RWPE2 (cell line): ENCODE data around the gene PROK2.

ENCODE experiments used
- ATAC-seq: fragments of 200-7000 bp; cut with Tn5 transposase; 3 replicates; pipeline ENCODE4 v1.9.1; 2021; ENCODE audit warnings: low read depth
- DNase-seq: peaks from one replicate; pipeline ENCODE4 v3.0.0-alpha.2; 2020; ENCODE audit warnings: low spot score
- H3K27ac ChIP-seq: fragments of 450-650 bp; 2 replicates; pipeline ENCODE4 v1.5.1; 2017; ENCODE audit warnings: mild to moderate bottlenecking; ENCODE audit not compliant: poor library complexity, severe bottlenecking
- H3K27me3 ChIP-seq: fragments of 250-450 bp; sonication (Bioruptor Pico); 2 replicates; pipeline ENCODE4 v1.5.1; 2021; ENCODE audit warnings: mild to moderate bottlenecking, moderate library complexity; ENCODE audit not compliant: insufficient read depth, poor library complexity, severe bottlenecking
- H3K36me3 ChIP-seq: fragments of 250-450 bp; sonication (Bioruptor Pico); 2 replicates; pipeline ENCODE4 v1.5.1; 2020; ENCODE audit warnings: low read depth, mild to moderate bottlenecking, moderate library complexity
- H3K4me1 ChIP-seq: fragments of 250-450 bp; sonication (Bioruptor Pico); 2 replicates; pipeline ENCODE4 v1.5.1; 2021; ENCODE audit warnings: mild to moderate bottlenecking, moderate library complexity; ENCODE audit not compliant: insufficient read depth, poor library complexity, severe bottlenecking
- H3K4me3 ChIP-seq: fragments of 250-450 bp; sonication (Bioruptor Pico); 2 replicates; pipeline ENCODE4 v1.5.1; 2021; ENCODE audit warnings: mild to moderate bottlenecking, moderate library complexity; ENCODE audit not compliant: severe bottlenecking
- H3K9me3 ChIP-seq: fragments of 250-450 bp; sonication (Bioruptor Pico); 2 replicates; pipeline ENCODE4 v1.5.1; 2021; ENCODE audit warnings: mild to moderate bottlenecking, moderate library complexity; ENCODE audit not compliant: severe bottlenecking
- TF ChIP-seq, protein P1 (sequence below): fragments of 450-650 bp; IDR thresholded peaks from one replicate; pipeline ENCODE4 v1.5.1; 2017; ENCODE audit warnings: mild to moderate bottlenecking, moderate library complexity; ENCODE audit not compliant: poor library complexity, severe bottlenecking

Gene PROK2

DNA sequence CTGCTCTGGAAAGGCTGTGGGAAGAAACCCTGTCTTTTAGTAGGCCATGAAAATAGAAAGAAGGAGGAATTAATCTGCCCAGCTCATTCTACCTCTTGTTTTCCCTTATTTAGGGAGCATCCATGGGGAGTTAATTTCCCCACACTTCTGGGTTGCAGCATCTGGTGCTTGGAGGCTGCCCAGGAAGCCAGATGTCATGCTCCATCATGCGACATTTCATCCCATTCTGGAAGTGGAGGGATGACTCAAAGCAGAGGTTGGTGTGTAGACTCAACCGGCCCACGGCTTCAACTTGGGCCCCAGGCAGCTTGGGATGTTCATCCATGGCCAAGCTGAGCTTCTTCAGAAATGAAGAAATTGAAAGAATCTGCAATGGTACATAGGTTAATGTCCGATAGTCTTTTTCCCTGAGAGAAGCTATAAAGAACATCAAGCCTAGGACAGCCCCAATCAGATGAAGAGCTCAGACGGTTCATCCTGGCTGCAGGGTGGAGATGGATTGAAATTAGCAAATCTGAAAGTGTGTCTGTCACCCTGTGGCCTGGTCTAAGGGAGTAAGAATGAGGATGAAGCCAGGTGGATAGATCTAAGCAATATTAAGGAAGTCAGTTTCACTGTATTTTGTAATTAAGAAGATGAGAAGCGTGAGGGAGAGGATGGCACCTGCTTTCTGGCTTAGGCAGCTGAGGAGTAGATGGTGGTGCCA lies 24.5 kb upstream of the PROK2 start:
- no peaks in the 10 kb centered on the region for H3K27me3 ChIP-seq
- no peak overlapping the region for H3K27ac ChIP-seq
- TF ChIP-seq, protein P1, sequence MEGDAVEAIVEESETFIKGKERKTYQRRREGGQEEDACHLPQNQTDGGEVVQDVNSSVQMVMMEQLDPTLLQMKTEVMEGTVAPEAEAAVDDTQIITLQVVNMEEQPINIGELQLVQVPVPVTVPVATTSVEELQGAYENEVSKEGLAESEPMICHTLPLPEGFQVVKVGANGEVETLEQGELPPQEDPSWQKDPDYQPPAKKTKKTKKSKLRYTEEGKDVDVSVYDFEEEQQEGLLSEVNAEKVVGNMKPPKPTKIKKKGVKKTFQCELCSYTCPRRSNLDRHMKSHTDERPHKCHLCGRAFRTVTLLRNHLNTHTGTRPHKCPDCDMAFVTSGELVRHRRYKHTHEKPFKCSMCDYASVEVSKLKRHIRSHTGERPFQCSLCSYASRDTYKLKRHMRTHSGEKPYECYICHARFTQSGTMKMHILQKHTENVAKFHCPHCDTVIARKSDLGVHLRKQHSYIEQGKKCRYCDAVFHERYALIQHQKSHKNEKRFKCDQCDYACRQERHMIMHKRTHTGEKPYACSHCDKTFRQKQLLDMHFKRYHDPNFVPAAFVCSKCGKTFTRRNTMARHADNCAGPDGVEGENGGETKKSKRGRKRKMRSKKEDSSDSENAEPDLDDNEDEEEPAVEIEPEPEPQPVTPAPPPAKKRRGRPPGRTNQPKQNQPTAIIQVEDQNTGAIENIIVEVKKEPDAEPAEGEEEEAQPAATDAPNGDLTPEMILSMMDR: no peak
- DNase-seq (no peak), ATAC-seq (no peak)
- H3K4me1 ChIP-seq: no peaks in the 10 kb centered on the region
- H3K9me3 ChIP-seq: no peaks in the 10 kb centered on the region
- no peaks in the 10 kb centered on the region for H3K36me3 ChIP-seq
- no peak overlapping the region for H3K4me3 ChIP-seq

DNA sequence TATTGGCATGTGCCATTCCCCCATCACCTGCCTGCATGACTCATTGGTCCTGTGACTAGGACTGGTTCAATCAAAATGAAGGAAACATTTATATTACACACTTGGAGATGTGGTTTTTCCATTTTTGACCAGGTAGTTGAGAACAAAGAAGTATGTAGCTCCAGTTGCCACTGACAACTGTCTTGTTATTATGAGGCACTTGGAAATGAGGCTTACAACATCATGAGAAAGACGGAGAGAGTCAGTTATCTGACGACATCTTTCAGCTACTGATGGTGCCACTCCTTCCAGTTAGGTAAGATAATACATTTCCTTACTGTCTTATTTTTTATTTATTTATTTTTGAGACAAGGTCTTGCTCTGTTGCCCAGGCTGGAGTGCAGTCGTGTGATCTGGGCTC lies 21.8 kb upstream of the PROK2 start:
- no peak for DNase-seq
- H3K27ac ChIP-seq: no peak overlapping the region
- H3K4me1 ChIP-seq: no peaks in the 10 kb centered on the region
- no peak overlapping the region for H3K4me3 ChIP-seq
- no peaks in the 10 kb centered on the region for H3K9me3 ChIP-seq
- ATAC-seq: no peak
- TF ChIP-seq, protein P1: no peak
- H3K27me3 ChIP-seq: peaks cover under 1% of the 10 kb centered on the region
- no peaks in the 10 kb centered on the region for H3K36me3 ChIP-seq

DNA sequence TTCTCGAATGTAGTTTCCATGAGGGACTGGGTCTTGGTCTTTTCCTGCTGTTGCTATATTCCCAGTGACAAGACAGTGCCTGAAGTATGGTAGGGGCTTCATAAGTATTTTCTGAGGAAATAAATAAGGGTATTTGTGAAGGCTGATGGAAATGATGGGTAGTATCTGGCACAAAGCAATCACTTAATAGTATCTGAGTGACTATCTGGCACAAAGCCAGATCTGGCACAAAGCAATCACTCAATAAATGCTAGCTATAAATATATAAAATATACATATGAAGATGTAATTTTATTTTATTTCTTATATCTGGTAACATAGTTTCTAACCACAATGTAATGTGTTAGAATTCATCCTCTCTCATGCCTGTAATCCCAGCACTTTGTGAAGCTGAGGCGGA lies 20.7 kb upstream of the PROK2 start:
- TF ChIP-seq, protein P1: no peak
- no peak for ATAC-seq
- no peaks in the 10 kb centered on the region for H3K9me3 ChIP-seq
- no peaks in the 10 kb centered on the region for H3K36me3 ChIP-seq
- DNase-seq: no peak
- H3K4me3 ChIP-seq: no peak overlapping the region
- no peaks in the 10 kb centered on the region for H3K4me1 ChIP-seq
- peaks cover 11% of the 10 kb centered on the region for H3K27me3 ChIP-seq
- H3K27ac ChIP-seq: no peak overlapping the region

DNA sequence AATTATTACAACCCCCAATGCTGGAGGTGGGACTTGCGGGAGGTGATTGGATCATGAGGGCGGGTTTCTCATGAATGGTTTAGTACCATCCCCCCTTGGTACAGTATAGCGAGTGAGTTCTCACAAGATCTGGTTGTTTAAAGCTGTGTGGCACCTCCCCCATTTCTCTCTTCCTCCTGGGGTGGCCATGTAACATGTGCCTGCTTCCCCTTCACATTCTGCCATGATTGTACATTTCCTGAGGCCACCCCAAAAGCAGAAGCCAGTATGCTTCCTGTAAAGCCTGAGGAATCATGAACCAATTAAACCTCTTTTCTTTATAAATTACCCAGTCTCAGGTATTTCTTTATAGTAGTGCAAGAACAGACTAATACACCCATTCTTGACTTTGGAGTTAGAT lies 20.3 kb upstream of the PROK2 start:
- TF ChIP-seq, protein P1: no peak
- peaks cover 13% of the 10 kb centered on the region for H3K27me3 ChIP-seq
- no peaks in the 10 kb centered on the region for H3K36me3 ChIP-seq
- no peaks in the 10 kb centered on the region for H3K9me3 ChIP-seq
- DNase-seq (no peak), ATAC-seq (no peak)
- no peak overlapping the region for H3K4me3 ChIP-seq
- no peaks in the 10 kb centered on the region for H3K4me1 ChIP-seq
- no peak overlapping the region for H3K27ac ChIP-seq

DNA sequence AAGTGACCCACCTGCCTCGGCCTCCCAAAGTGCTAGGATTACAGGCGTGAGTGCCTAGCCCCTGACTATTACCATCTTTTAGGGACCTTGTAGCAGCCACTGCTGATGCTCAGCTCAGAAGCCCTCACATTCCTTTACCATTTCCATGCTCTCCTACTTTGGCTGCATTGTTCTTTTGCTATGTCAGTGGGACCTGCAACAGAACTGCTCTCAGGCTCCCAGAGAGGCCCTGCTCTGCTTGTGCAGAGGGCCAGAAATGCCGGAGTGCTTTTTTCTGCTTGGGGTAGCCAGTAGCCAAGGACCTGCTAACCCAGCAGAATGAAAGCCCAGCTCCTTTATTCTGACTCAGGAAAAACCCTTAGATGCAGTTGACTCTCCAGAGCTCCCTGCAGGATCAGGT lies 18.3 kb upstream of the PROK2 start:
- H3K27me3 ChIP-seq: peaks cover 24% of the 10 kb centered on the region
- no peaks in the 10 kb centered on the region for H3K9me3 ChIP-seq
- H3K36me3 ChIP-seq: no peaks in the 10 kb centered on the region
- TF ChIP-seq, protein P1: no peak
- H3K4me1 ChIP-seq: no peaks in the 10 kb centered on the region
- no peak overlapping the region for H3K4me3 ChIP-seq
- DNase-seq (no peak), ATAC-seq (no peak)
- H3K27ac ChIP-seq: no peak overlapping the region
